Activated CD8-positive, alpha-beta T cell treated with anti-CD3 and anti-CD28 coated beads for 36 hours (primary cell): ENCODE measurements around the gene C19orf44. TPM values are rescaled to one million over a fixed set of nuclear protein-coding genes. Genes with fewer than 3 reads are reported as not detected.

Experiments
- ATAC-seq: fragments of 200-7000 bp; cut with Tn5 transposase; one replicate; pipeline ENCODE4 v1.10.0; 2021; ENCODE audit warnings: mild to moderate bottlenecking, moderate library complexity
- CTCF ChIA-PET: fragments of 350-600 bp; sonication (Branson Sonifier 250); formaldehyde crosslinking; loops from one replicate; lab custom pipeline; 2021; ENCODE audit warnings: antibody characterized with exemption; lab: Charles Lee
- POLR2A ChIA-PET: fragments of 350-600 bp; sonication (Branson Sonifier 250); formaldehyde crosslinking; loops from one replicate; lab custom pipeline; 2021; ENCODE audit warnings: antibody characterized with exemption; lab: Charles Lee
- DNase-seq: peaks from one replicate; pipeline ENCODE4 v3.0.0-alpha.2; 2020
- H3K27ac Mint-ChIP-seq: one replicate; pipeline ENCODE4 v1.8.0; 2021; ENCODE audit warnings: mild to moderate bottlenecking, mixed read lengths
- H3K27me3 Mint-ChIP-seq: one replicate; pipeline ENCODE4 v1.8.0; 2021; ENCODE audit warnings: mixed read lengths
- H3K36me3 Mint-ChIP-seq: one replicate; pipeline ENCODE4 v1.8.0; 2021; ENCODE audit warnings: low read depth, mixed read lengths
- H3K4me1 Mint-ChIP-seq: one replicate; pipeline ENCODE4 v1.8.0; 2021; ENCODE audit warnings: low read depth, mixed read lengths
- H3K4me3 Mint-ChIP-seq: one replicate; pipeline ENCODE4 v1.8.0; 2021; ENCODE audit warnings: mild to moderate bottlenecking, moderate library complexity, mixed read lengths
- H3K9me3 Mint-ChIP-seq: one replicate; pipeline ENCODE4 v1.8.0; 2021; ENCODE audit warnings: mixed read lengths
- intact Hi-C: fragments of 100-400 bp; cut with micrococcal nuclease; formaldehyde crosslinking; loops from one replicate; pipeline ENCODE4 v1.10.0; 2022
- total RNA-seq, 2 experiments: library from RNA; stranded (reverse); gene quantifications; one replicate each; pipeline ENCODE4 v1.2.3, GENCODE V29; 2021
- TF ChIP-seq, protein P1 (sequence below): fragments of 200-600 bp; IDR thresholded peaks from one replicate; pipeline ENCODE4 v1.8.0; 2022; ENCODE audit warnings: antibody characterized with exemption, mild to moderate bottlenecking

The C19orf44 gene
- total RNA-seq, 2 experiments from 2014 or later = 1.9 to 2.3 TPM

DNA sequence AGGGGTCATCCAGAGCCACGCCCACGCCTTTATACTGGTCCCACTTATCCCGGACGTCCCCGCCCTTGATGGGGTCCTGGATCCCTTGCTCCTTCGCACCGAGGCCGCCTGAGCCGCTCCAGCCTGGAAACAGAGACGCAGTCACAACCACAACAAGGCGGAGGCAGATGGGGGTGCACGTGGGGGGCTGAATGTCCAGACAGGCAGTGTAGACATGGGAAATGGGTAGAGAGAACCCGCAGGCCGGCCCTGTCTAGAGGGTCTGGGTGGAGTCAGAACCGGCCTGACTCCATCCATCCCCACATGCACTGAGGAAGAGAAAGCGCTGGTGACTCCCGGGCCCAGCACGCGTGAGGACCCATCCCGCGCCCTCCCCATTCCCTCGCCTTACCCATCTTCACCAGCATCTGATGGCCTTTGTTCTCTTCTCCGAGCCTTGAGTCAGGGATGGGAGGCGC lies 23.1 kb downstream of the C19orf44 start:
- Mint-ChIP-seq H3K36me3 (peaks cover 34% of the 10 kb centered on the region), H3K4me3 (no peak overlapping the region), H3K27ac (no peak overlapping the region), H3K27me3 (no peaks in the 10 kb centered on the region), H3K4me1 (peaks cover 2% of the 10 kb centered on the region), H3K9me3 (no peaks in the 10 kb centered on the region)
- CTCF ChIA-PET = no interaction called here
- no peak for ATAC-seq
- TF ChIP-seq, protein P1, sequence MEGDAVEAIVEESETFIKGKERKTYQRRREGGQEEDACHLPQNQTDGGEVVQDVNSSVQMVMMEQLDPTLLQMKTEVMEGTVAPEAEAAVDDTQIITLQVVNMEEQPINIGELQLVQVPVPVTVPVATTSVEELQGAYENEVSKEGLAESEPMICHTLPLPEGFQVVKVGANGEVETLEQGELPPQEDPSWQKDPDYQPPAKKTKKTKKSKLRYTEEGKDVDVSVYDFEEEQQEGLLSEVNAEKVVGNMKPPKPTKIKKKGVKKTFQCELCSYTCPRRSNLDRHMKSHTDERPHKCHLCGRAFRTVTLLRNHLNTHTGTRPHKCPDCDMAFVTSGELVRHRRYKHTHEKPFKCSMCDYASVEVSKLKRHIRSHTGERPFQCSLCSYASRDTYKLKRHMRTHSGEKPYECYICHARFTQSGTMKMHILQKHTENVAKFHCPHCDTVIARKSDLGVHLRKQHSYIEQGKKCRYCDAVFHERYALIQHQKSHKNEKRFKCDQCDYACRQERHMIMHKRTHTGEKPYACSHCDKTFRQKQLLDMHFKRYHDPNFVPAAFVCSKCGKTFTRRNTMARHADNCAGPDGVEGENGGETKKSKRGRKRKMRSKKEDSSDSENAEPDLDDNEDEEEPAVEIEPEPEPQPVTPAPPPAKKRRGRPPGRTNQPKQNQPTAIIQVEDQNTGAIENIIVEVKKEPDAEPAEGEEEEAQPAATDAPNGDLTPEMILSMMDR = no peak
- POLR2A ChIA-PET = no interaction called here
- intact Hi-C loops = no loop called here
- no peak for DNase-seq

DNA sequence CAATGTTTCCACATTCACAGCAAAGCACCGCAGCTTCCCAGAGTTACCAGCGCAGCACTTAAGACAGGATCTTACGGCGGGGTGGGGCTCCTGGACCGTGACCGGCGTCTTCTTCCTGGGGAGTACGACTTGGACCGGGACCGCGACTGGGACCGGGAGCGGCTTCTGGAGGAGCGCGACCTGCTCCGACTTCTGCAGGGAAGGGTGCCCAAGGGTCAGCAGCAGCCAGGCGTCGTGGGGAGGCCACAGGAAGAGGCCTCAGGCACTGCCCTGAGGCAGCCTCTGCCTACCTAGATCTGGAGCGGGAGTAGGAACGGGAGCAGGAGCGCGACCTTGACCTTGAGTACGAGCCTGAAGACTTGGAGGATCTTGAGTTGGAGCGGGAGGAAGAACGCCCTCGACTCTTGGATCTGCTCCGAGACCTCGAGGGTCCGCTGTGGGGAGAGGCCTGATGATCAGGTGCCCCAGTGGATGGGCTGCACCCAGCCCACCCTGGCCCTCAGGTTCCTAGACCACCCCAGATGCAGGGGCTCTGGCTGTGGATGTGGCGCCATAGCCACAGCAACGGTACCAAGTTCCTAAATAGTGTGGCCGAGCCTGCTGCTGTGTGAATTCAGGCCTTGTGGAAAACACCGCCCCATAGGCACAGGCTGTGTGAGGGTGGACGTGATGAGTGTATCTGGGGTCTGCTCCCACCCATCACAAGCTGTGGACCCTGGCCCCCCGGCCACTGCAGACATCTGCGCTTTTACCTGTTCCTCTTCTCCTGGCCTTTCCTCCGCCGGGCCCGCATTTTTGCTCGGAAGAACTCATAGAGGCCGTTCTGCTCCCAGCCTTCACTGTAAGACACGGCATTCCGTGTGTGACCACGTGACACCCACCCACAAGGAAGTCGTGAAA lies 24.1 kb downstream of the C19orf44 start:
- ATAC-seq (no peak), DNase-seq (no peak)
- no peak overlapping the region for H3K4me3 Mint-ChIP-seq
- peaks cover 35% of the 10 kb centered on the region for H3K36me3 Mint-ChIP-seq
- CTCF ChIA-PET = no interaction called here
- TF ChIP-seq, protein P1 = no peak
- intact Hi-C loops = no loop called here
- H3K27me3 Mint-ChIP-seq = no peaks in the 10 kb centered on the region
- POLR2A ChIA-PET = no interaction called here
- H3K9me3 Mint-ChIP-seq = no peaks in the 10 kb centered on the region
- peaks cover 2% of the 10 kb centered on the region for H3K4me1 Mint-ChIP-seq
- no peak overlapping the region for H3K27ac Mint-ChIP-seq

DNA sequence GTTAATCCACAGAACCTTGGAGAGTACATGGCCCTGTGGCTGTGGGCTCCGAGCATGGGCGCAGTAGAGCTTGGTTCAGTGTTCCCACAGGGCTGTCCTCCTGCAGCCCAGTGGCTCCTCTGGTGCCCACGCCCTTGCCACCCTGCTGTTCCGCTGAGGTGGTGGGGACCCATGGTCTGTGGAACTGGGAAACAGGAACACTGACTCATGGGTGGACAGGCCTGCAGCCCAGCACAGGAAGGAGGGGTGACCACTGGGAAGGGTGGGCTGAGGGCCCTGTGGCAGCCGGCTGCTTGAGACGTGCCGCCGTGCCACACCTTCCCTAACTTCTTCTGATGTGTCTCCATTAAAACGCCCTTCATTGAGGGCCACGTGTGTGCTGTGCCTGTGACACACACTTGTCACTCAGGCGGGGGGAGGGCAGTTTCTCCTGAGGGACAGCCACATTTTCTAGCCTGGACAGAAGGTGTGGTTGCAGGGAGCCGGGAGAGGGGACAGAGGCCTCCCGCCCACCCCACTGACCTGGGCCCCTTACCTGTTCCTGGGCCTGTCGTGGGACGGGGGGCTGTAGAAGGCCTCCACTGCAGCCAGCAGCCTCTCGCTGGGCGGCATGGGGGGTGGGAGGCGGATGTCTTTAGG lies 24.9 kb downstream of the C19orf44 start:
- Mint-ChIP-seq H3K4me3 (no peak overlapping the region), H3K27me3 (no peaks in the 10 kb centered on the region), H3K36me3 (peaks cover 41% of the 10 kb centered on the region), H3K27ac (no peak overlapping the region), H3K4me1 (peaks cover 2% of the 10 kb centered on the region), H3K9me3 (no peaks in the 10 kb centered on the region)
- ChIA-PET CTCF (no interaction called here), POLR2A (no interaction called here)
- intact Hi-C loops = no loop called here
- TF ChIP-seq, protein P1 = no peak
- DNase-seq = no peak
- ATAC-seq = no peak

DNA sequence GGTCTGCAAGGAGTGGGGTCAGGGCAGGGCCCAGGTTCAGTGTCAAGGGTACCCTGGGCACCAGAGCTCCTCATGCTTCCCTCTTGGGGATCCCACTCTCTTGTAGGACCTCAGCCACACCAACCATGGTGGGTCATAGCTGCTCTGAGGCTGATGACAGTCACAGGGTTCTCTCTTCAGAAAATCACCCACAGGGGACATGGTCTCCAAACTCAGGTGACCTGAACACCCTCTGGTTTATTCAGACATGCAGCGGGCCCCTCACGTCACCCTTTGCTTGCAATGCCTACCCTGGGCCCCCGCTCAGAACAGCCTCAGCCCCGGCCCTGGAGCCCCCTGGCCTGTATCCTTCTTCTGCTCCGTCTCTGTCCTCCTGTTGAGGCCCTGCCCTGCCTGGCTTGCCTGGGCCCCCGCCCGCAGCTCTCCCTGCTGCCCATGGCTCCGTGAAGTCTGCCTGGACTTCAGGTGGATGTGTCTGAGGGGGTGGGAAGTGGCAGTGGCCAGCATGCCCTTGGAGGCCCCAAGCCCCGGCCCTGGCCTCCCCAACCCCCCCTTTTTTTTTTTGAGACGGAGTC lies 25.6 kb downstream of the C19orf44 start:
- intact Hi-C loops = no loop called here
- Mint-ChIP-seq H3K4me3 (no peak overlapping the region), H3K36me3 (peaks cover 44% of the 10 kb centered on the region), H3K27ac (no peak overlapping the region), H3K27me3 (no peaks in the 10 kb centered on the region), H3K4me1 (peaks cover 2% of the 10 kb centered on the region), H3K9me3 (no peaks in the 10 kb centered on the region)
- CTCF ChIA-PET = no interaction called here
- DNase-seq (no peak), ATAC-seq (no peak)
- TF ChIP-seq, protein P1 = no peak
- POLR2A ChIA-PET = no interaction called here
